Left lung (tissue), 10 donors: ENCODE results near the gene APOBEC3G. TPM values are rescaled to one million over a fixed set of nuclear protein-coding genes. Genes with fewer than 3 reads are reported as not detected.

Experiments
- ATAC-seq: fragments of 200-7000 bp; cut with Tn5 transposase; one replicate; pipeline ENCODE4 v1.9.1; 2020; ENCODE audit warnings: moderate library complexity
- DNase-seq, 4 donors: peaks; one replicate each; pipeline ENCODE4 v3.0.0-alpha.2; 2013 to 2020
- H3K27ac ChIP-seq, 2 donors: fragments of 200-600 bp; sonication (generic) in 1 of 2; one replicate each; pipeline versions ENCODE4 v1.5.0 to v1.8.0; 2020 to 2021
- H3K27me3 ChIP-seq, 2 donors: fragments of 200-600 bp; sonication (generic) in 1 of 2; one replicate each; pipeline versions ENCODE4 v1.5.0 to v1.8.0; 2020 to 2021
- H3K36me3 ChIP-seq, 2 donors: fragments of 200-600 bp; sonication (generic) in 1 of 2; one replicate each; pipeline versions ENCODE4 v1.5.0 to v1.8.0; 2020 to 2021
- H3K4me1 ChIP-seq, 2 donors: fragments of 200-600 bp; one replicate each; pipeline ENCODE4 v1.8.0; 2021
- H3K4me3 ChIP-seq, 2 donors: fragments of 200-600 bp; sonication (generic) in 1 of 2; one replicate each; pipeline versions ENCODE4 v1.5.0 to v1.8.0; 2020 to 2021; ENCODE audit warnings: mild to moderate bottlenecking in 1 of 2
- H3K9me3 ChIP-seq, 2 donors: fragments of 200-600 bp; sonication (generic) in 1 of 2; one replicate each; pipeline versions ENCODE4 v1.5.0 to v1.8.0; 2020 to 2021
- intact Hi-C, 2 donors: fragments of 100-400 bp; cut with DNase I; formaldehyde crosslinking; loops; one replicate each; pipeline versions ENCODE4 v1.11.2 to v1.14.2; 2022
- polyA plus RNA-seq, 6 donors: library from polyadenylated mRNA; unstranded; fragments of 120-200 nt; gene quantifications; one replicate each; pipeline ENCODE4 v1.2.1, GENCODE V29; 2013; ENCODE audit not compliant: insufficient read length in 6 of 6
- total RNA-seq, 2 donors: library from RNA; stranded (reverse); fragmentation: NEBNext Ultra II Directional; extraction: Animal tissue kit (Norgen Biotek cat#: 25700); gene quantifications; one replicate each; pipeline ENCODE4 v1.2.1, GENCODE V29; 2021
- TF ChIP-seq, protein P1 (sequence below), 2 donors: fragments of 200-600 bp; sonication (generic) in 1 of 2; IDR thresholded peaks; one replicate each; pipeline versions ENCODE4 v1.5.0 to v1.8.0; 2021; ENCODE audit warnings: antibody characterized with exemption in 2 of 2
- donor health status: DM: no; HTN: yes; CAD: no.
- donor health status: DM: no; HTN: no; CAD: no.

The APOBEC3G gene
- total and polyA plus RNA-seq, 8 donors = 8.2 to 19.1 (median 15.7) TPM

DNA sequence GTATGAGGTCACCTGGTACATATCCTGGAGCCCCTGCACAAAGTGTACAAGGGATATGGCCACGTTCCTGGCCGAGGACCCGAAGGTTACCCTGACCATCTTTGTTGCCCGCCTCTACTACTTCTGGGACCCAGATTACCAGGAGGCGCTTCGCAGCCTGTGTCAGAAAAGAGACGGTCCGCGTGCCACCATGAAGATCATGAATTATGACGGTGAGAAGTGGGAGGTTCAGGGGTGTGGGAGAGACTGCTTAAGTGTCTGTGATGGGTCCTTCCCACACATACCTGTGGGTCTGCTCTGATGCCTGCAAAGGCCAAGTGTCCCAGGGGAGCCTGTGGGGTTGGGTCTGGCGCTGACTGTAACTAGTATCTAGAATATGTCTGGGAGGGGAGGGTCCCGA lies 3.9 kb downstream of the APOBEC3G start:
- TF ChIP-seq, protein P1, sequence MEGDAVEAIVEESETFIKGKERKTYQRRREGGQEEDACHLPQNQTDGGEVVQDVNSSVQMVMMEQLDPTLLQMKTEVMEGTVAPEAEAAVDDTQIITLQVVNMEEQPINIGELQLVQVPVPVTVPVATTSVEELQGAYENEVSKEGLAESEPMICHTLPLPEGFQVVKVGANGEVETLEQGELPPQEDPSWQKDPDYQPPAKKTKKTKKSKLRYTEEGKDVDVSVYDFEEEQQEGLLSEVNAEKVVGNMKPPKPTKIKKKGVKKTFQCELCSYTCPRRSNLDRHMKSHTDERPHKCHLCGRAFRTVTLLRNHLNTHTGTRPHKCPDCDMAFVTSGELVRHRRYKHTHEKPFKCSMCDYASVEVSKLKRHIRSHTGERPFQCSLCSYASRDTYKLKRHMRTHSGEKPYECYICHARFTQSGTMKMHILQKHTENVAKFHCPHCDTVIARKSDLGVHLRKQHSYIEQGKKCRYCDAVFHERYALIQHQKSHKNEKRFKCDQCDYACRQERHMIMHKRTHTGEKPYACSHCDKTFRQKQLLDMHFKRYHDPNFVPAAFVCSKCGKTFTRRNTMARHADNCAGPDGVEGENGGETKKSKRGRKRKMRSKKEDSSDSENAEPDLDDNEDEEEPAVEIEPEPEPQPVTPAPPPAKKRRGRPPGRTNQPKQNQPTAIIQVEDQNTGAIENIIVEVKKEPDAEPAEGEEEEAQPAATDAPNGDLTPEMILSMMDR (IDR thresholded peaks at IDR 0.05) = no peak
- Histone ChIP-seq H3K27ac (no peak overlapping the region), H3K27me3 (no peaks in the 10 kb centered on the region), H3K9me3 (no peaks in the 10 kb centered on the region), H3K36me3 (peaks cover 0 to 16% of the 10 kb centered on the region in 2 donors), H3K4me3 (no peak overlapping the region), H3K4me1 (peaks cover 6 to 19% of the 10 kb centered on the region in 2 donors)
- intact Hi-C loops = no loop called here
- DNase-seq (peak in 1 of 4 donors; percentile 23), ATAC-seq (no peak)

DNA sequence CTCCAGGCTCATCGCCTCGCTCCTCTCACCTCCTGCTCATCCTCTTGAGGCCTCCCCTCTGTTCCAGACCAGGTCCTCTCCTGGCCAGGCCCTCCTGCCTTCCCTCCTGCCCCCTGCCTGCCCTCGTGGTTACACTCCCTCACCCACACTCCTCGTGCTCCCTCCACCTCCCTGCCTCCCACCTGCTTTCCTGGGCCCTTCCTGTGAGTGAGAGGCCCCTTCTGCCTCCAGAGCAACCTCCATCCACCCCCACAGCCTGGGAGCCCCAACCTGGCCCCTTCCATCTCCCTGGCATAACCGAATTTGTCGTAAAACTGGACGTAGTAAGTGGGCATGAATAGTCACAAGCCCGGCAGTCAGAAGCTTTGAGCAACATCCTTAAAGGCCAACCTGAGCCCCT lies 4.5 kb downstream of the APOBEC3G start:
- no peaks in the 10 kb centered on the region for H3K9me3 ChIP-seq
- no peak overlapping the region for H3K27ac ChIP-seq
- intact Hi-C loops = no loop called here
- H3K36me3 ChIP-seq = peaks cover 0 to 16% of the 10 kb centered on the region in 2 donors
- TF ChIP-seq, protein P1 (IDR thresholded peaks at IDR 0.05) = no peak
- H3K4me1 ChIP-seq = peaks cover 6 to 13% of the 10 kb centered on the region in 2 donors
- H3K27me3 ChIP-seq = no peaks in the 10 kb centered on the region
- H3K4me3 ChIP-seq = no peak overlapping the region
- ATAC-seq (no peak), DNase-seq (no peak)

DNA sequence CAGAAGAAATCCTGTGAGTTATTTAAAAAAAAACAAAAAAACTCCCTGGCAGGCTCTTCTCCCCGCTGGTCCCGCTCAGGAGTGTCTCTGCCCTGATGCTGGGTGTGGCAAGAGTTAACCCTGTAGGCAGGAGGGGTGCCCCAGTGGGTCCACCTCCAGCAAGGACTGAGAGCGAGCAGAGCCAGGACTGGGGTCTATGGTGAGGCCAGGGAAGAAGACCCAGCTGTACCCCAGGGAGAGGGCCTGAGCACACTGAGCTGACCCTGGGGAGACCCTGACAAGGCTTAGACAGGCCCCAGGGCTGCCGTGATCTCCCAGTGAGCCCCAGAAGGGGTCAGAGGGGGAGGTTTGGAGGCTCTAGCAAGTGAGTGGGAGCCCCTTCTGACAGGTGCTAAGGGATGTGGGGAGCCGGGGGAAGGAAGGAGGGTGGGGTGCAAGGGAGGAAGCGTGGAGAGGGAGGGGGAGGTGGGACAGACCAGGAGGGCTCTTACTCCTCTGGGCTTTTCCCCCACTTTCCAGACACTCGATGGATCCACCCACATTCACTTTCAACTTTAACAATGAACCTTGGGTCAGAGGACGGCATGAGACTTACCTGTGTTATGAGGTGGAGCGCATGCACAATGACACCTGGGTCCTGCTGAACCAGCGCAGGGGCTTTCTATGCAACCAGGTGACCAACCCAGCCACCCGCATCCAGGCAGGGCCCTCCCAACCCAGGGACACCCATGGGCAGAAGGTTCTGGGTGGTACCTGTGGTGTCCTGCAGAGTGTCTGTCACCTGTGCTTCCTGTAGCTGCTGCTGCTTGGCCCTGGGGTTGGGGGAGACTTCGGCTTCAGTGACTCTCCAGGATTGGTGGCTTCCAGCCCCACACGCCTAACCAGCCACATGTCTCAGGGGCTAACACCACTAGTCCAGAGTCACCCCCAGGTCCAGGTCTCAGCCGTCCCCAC lies 6.4 kb downstream of the APOBEC3G start:
- DNase-seq (peak in 1 of 4 donors; percentile 17), ATAC-seq (no peak)
- Histone ChIP-seq H3K27ac (no peak overlapping the region), H3K36me3 (peaks cover 0 to 16% of the 10 kb centered on the region in 2 donors), H3K27me3 (no peaks in the 10 kb centered on the region), H3K4me3 (no peak overlapping the region), H3K9me3 (no peaks in the 10 kb centered on the region), H3K4me1 (peaks cover 0 to under 1% of the 10 kb centered on the region in 2 donors)
- TF ChIP-seq, protein P1 (IDR thresholded peaks at IDR 0.05) = no peak
- intact Hi-C loops = no loop called here

DNA sequence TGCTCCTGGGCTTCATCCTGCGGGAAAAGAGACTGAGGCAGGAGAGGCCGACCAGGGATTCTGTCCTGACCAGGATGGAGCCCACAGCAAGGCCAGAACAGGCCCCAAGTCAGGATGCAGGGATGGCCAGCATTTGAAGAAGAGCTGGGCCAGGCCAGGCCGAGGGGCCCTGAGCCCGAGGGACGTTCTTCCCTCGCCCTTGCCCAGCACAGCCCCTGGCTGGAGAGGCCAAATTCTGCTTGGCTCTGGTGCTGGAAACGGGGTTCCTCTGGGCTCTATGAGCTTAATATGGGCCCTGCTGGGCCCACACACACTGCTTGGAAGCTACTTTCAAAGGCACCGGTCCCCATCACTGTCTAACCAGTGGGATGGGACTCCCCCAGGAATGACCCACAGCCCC lies 7.6 kb downstream of the APOBEC3G start:
- Histone ChIP-seq H3K27me3 (peaks cover 0 to 4% of the 10 kb centered on the region in 2 donors), H3K9me3 (no peaks in the 10 kb centered on the region), H3K27ac (no peak overlapping the region), H3K4me3 (no peak overlapping the region), H3K4me1 (peaks cover 0 to 4% of the 10 kb centered on the region in 2 donors), H3K36me3 (peaks cover 0 to 16% of the 10 kb centered on the region in 2 donors)
- DNase-seq (peak in 1 of 4 donors; percentile 24), ATAC-seq (no peak)
- intact Hi-C loops = no loop called here
- TF ChIP-seq, protein P1 (IDR thresholded peaks at IDR 0.05) = no peak

DNA sequence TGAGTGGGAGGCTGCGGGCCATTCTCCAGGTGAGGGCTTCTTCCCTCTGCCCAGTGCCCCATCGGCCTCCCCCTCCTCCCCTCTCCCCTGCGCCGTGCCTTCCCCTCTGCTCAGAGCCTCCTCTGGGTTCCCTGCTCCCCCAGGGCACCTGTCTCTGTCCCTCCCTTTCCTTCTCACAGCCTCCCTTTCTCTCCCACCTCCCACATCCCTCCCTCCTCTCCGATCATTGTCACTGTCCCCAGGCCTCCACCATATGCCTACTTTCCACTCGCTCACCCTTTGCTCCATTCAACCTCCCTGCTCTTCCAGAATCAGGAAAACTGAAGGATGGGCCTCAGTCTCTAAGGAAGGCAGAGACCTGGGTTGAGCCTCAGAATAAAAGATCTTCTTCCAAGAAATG lies 10.0 kb downstream of the APOBEC3G start:
- Histone ChIP-seq H3K4me1 (peaks cover 0 to 14% of the 10 kb centered on the region in 2 donors), H3K9me3 (no peaks in the 10 kb centered on the region), H3K36me3 (peaks cover 0 to under 1% of the 10 kb centered on the region in 2 donors), H3K27ac (no peak overlapping the region), H3K27me3 (peaks cover 0 to 17% of the 10 kb centered on the region in 2 donors), H3K4me3 (no peak overlapping the region)
- TF ChIP-seq, protein P1 (IDR thresholded peaks at IDR 0.05) = no peak
- intact Hi-C loops = no loop called here
- no peak for ATAC-seq
- peak in 1 of 4 donors; percentile 39 for DNase-seq
